ENCODE measurements around the gene BRWD1. TPM values are rescaled to one million over a fixed set of nuclear protein-coding genes. Genes with fewer than 3 reads are reported as not detected.

Gene BRWD1
- total and polyA plus RNA-seq, 2 donors (not counting 1 experiment from before 2014, with no cell fraction given) = 17.1 to 48.9 TPM

GRCh38 chr21:39348355-39349210 is 35.2 kb upstream of the BRWD1 start, which contains the start of gene HMGN1:
TSS of gene HMGN1 (minus strand) at chr21:39349088. CDS start at chr21:39348917, 171 bp downstream.
- no peaks in the 10 kb centered on the region for H3K27me3 ChIP-seq (ENCODE audit: control insufficient read depth, insufficient read depth, low read length)
- peak within 1 kb of the TSS; percentile 87 for H3K27ac ChIP-seq (ENCODE audit: insufficient read depth, low read length)
- no peak for TF ChIP-seq EZH2 (IDR thresholded peaks at IDR 0.05; ENCODE audit: low read length, missing control alignments)
- TF ChIP-seq CTCF (conservative IDR thresholded peaks at IDR 0.05 in 1 of 2, IDR thresholded peaks at IDR 0.05 in 1 of 2; ENCODE audit: low read depth in 1 of 2, low read length in 2 of 2) = no peak
- peaks cover 1% of the 10 kb centered on the region for H3K36me3 ChIP-seq (ENCODE audit: control insufficient read depth, insufficient read depth, low read length)
- H3K9me3 ChIP-seq (ENCODE audit: control insufficient read depth, insufficient read depth, low read depth, low read length) = no peaks in the 10 kb centered on the region
- H2AFZ ChIP-seq (ENCODE audit: low read length) = peak within 1 kb of the TSS; percentile 92
- H3K4me1 ChIP-seq (ENCODE audit: control insufficient read depth, extremely low read depth, insufficient read depth, low read length) = peaks cover 6% of the 10 kb centered on the region
- H3K4me2 ChIP-seq (ENCODE audit: extremely low read depth, insufficient read depth, low read length) = peak within 1 kb of the TSS; percentile 99
- H3K4me3 ChIP-seq (replicated peaks in 1 of 4; ENCODE audit: control extremely low read depth in 1 of 4, insufficient read depth in 1 of 4, low read depth in 3 of 4, low read length in 4 of 4) = peak within 1 kb of the TSS; percentile 65 to 98 (median 97)
- DNase-seq (ENCODE audit: low read depth in 2 of 2) = peak; percentile 62 to 84
- no peaks in the 10 kb centered on the region for H4K20me1 ChIP-seq (ENCODE audit: control insufficient read depth, extremely low read depth, insufficient read depth, low read length)
- H3K9ac ChIP-seq (ENCODE audit: insufficient read depth, low read length) = peak within 1 kb of the TSS; percentile 81
- peaks cover 34% of the 10 kb centered on the region for H3K79me2 ChIP-seq (ENCODE audit: control insufficient read depth, insufficient read depth, low read length)

GRCh38 chr21:39348040-39348354 is 34.6 kb upstream of the BRWD1 start:
- Histone ChIP-seq H3K79me2 (ENCODE audit: control insufficient read depth, insufficient read depth, low read length) (peaks cover 34% of the 10 kb centered on the region), H3K9ac (ENCODE audit: insufficient read depth, low read length) (peak overlapping the region; percentile 81), H2AFZ (ENCODE audit: low read length) (peak overlapping the region; percentile 58), H3K27ac (ENCODE audit: insufficient read depth, low read length) (peak overlapping the region; percentile 87), H3K9me3 (ENCODE audit: control insufficient read depth, insufficient read depth, low read depth, low read length) (no peaks in the 10 kb centered on the region), H3K36me3 (ENCODE audit: control insufficient read depth, insufficient read depth, low read length) (peaks cover 4% of the 10 kb centered on the region), H4K20me1 (ENCODE audit: control insufficient read depth, extremely low read depth, insufficient read depth, low read length) (no peaks in the 10 kb centered on the region), H3K27me3 (ENCODE audit: control insufficient read depth, insufficient read depth, low read length) (no peaks in the 10 kb centered on the region), H3K4me2 (ENCODE audit: extremely low read depth, insufficient read depth, low read length) (peak overlapping the region; percentile 99), H3K4me1 (ENCODE audit: control insufficient read depth, extremely low read depth, insufficient read depth, low read length) (peaks cover 6% of the 10 kb centered on the region), H3K4me3 (replicated peaks in 1 of 4; ENCODE audit: control extremely low read depth in 1 of 4, insufficient read depth in 1 of 4, low read depth in 3 of 4, low read length in 4 of 4) (peak overlapping the region; percentile 65 to 98 (median 97))
- no peak for TF ChIP-seq CTCF (conservative IDR thresholded peaks at IDR 0.05 in 1 of 2, IDR thresholded peaks at IDR 0.05 in 1 of 2; ENCODE audit: low read depth in 1 of 2, low read length in 2 of 2)
- no peak for TF ChIP-seq EZH2 (IDR thresholded peaks at IDR 0.05; ENCODE audit: low read length, missing control alignments)
- no peak for DNase-seq (ENCODE audit: low read depth in 2 of 2)

- Histone ChIP-seq H3K4me2 (ENCODE audit: extremely low read depth, insufficient read depth, low read length) (peak overlapping the region; percentile 99), H3K27ac (ENCODE audit: insufficient read depth, low read length) (peak overlapping the region; percentile 2)
These were observed 34.1 kb upstream of the BRWD1 start for GRCh38 chr21:39347537-39347936.

More at GRCh38 chr21:39347537-39347936, 34.1 kb upstream of the BRWD1 start:
- Histone ChIP-seq H3K27me3 (ENCODE audit: control insufficient read depth, insufficient read depth, low read length) (no peaks in the 10 kb centered on the region), H2AFZ (ENCODE audit: low read length) (no peak overlapping the region), H3K9ac (ENCODE audit: insufficient read depth, low read length) (no peak overlapping the region), H3K4me1 (ENCODE audit: control insufficient read depth, extremely low read depth, insufficient read depth, low read length) (peaks cover 6% of the 10 kb centered on the region), H3K36me3 (ENCODE audit: control insufficient read depth, insufficient read depth, low read length) (peaks cover 4% of the 10 kb centered on the region), H3K9me3 (ENCODE audit: control insufficient read depth, insufficient read depth, low read depth, low read length) (no peaks in the 10 kb centered on the region), H3K79me2 (ENCODE audit: control insufficient read depth, insufficient read depth, low read length) (peaks cover 34% of the 10 kb centered on the region), H3K4me3 (replicated peaks in 1 of 4; ENCODE audit: control extremely low read depth in 1 of 4, insufficient read depth in 1 of 4, low read depth in 3 of 4, low read length in 4 of 4) (peak overlapping the region; percentile 65 to 98 (median 97)), H4K20me1 (ENCODE audit: control insufficient read depth, extremely low read depth, insufficient read depth, low read length) (no peaks in the 10 kb centered on the region)
- no peak for TF ChIP-seq EZH2 (IDR thresholded peaks at IDR 0.05; ENCODE audit: low read length, missing control alignments)
- DNase-seq (ENCODE audit: low read depth in 2 of 2) = no peak

Measured in fibroblast of lung (primary cell).